ENCODE results near the gene COBL.

The COBL gene

GRCh38 chr7:51256209-51256781, 60.3 kb downstream of the COBL start:
- H3K27ac ChIP-seq (ENCODE audit: low read length): no peak overlapping the region
- H3K9ac ChIP-seq (ENCODE audit: low read length): no peak overlapping the region
- H3K27me3 ChIP-seq (ENCODE audit: control insufficient read depth, insufficient read depth, low read length): no peaks in the 10 kb centered on the region
- no peaks in the 10 kb centered on the region for H3K36me3 ChIP-seq (ENCODE audit: control insufficient read depth, low read depth, low read length)
- H3K4me1 ChIP-seq (ENCODE audit: control insufficient read depth, low read depth, low read length): peaks cover 13% of the 10 kb centered on the region
- no peaks in the 10 kb centered on the region for H3K9me3 ChIP-seq (ENCODE audit: control insufficient read depth, low read depth, low read length)
- H3K4me3 ChIP-seq (ENCODE audit: low read length): no peak overlapping the region

- H3K9me3 ChIP-seq (ENCODE audit: control insufficient read depth, low read depth, low read length): no peaks in the 10 kb centered on the region
- no peak overlapping the region for H3K9ac ChIP-seq (ENCODE audit: low read length)
- no peak overlapping the region for H3K4me3 ChIP-seq (ENCODE audit: low read length)
- peaks cover 13% of the 10 kb centered on the region for H3K4me1 ChIP-seq (ENCODE audit: control insufficient read depth, low read depth, low read length)
- no peaks in the 10 kb centered on the region for H3K27me3 ChIP-seq (ENCODE audit: control insufficient read depth, insufficient read depth, low read length)
- no peak overlapping the region for H3K27ac ChIP-seq (ENCODE audit: low read length)
- H3K36me3 ChIP-seq (ENCODE audit: control insufficient read depth, low read depth, low read length): no peaks in the 10 kb centered on the region
Observed at GRCh38 chr7:51255536-51256208, 60.9 kb downstream of the COBL start.

- Histone ChIP-seq H3K36me3 (ENCODE audit: control insufficient read depth, low read depth, low read length) (no peaks in the 10 kb centered on the region), H3K27me3 (ENCODE audit: control insufficient read depth, insufficient read depth, low read length) (no peaks in the 10 kb centered on the region), H3K4me3 (ENCODE audit: low read length) (no peak overlapping the region), H3K9ac (ENCODE audit: low read length) (no peak overlapping the region), H3K4me1 (ENCODE audit: control insufficient read depth, low read depth, low read length) (peaks cover 13% of the 10 kb centered on the region), H3K9me3 (ENCODE audit: control insufficient read depth, low read depth, low read length) (no peaks in the 10 kb centered on the region), H3K27ac (ENCODE audit: low read length) (no peak overlapping the region)
Observed at GRCh38 chr7:51255036-51255435, 61.6 kb downstream of the COBL start.

- Histone ChIP-seq H3K4me1 (ENCODE audit: control insufficient read depth, low read depth, low read length) (peaks cover 13% of the 10 kb centered on the region), H3K27me3 (ENCODE audit: control insufficient read depth, insufficient read depth, low read length) (no peaks in the 10 kb centered on the region), H3K9me3 (ENCODE audit: control insufficient read depth, low read depth, low read length) (no peaks in the 10 kb centered on the region), H3K27ac (ENCODE audit: low read length) (no peak overlapping the region), H3K36me3 (ENCODE audit: control insufficient read depth, low read depth, low read length) (no peaks in the 10 kb centered on the region), H3K9ac (ENCODE audit: low read length) (no peak overlapping the region), H3K4me3 (ENCODE audit: low read length) (no peak overlapping the region)
Observed at GRCh38 chr7:51253157-51253556, 63.5 kb downstream of the COBL start.

- Histone ChIP-seq H3K9me3 (ENCODE audit: control insufficient read depth, low read depth, low read length) (no peaks in the 10 kb centered on the region), H3K4me1 (ENCODE audit: control insufficient read depth, low read depth, low read length) (peaks cover 10% of the 10 kb centered on the region), H3K27ac (ENCODE audit: low read length) (no peak overlapping the region), H3K9ac (ENCODE audit: low read length) (no peak overlapping the region), H3K4me3 (ENCODE audit: low read length) (no peak overlapping the region), H3K27me3 (ENCODE audit: control insufficient read depth, insufficient read depth, low read length) (no peaks in the 10 kb centered on the region), H3K36me3 (ENCODE audit: control insufficient read depth, low read depth, low read length) (no peaks in the 10 kb centered on the region)
Observed at GRCh38 chr7:51251290-51251689, 65.3 kb downstream of the COBL start.

GRCh38 chr7:51250512-51250911, 66.1 kb downstream of the COBL start:
- H3K27ac ChIP-seq (ENCODE audit: low read length): no peak overlapping the region
- H3K4me3 ChIP-seq (ENCODE audit: low read length): no peak overlapping the region
- no peak overlapping the region for H3K9ac ChIP-seq (ENCODE audit: low read length)
- no peaks in the 10 kb centered on the region for H3K36me3 ChIP-seq (ENCODE audit: control insufficient read depth, low read depth, low read length)
- no peaks in the 10 kb centered on the region for H3K9me3 ChIP-seq (ENCODE audit: control insufficient read depth, low read depth, low read length)
- no peaks in the 10 kb centered on the region for H3K27me3 ChIP-seq (ENCODE audit: control insufficient read depth, insufficient read depth, low read length)
- peaks cover 2% of the 10 kb centered on the region for H3K4me1 ChIP-seq (ENCODE audit: control insufficient read depth, low read depth, low read length)

GRCh38 chr7:51249991-51250390, 66.6 kb downstream of the COBL start:
- Histone ChIP-seq H3K27me3 (ENCODE audit: control insufficient read depth, insufficient read depth, low read length) (no peaks in the 10 kb centered on the region), H3K27ac (ENCODE audit: low read length) (no peak overlapping the region), H3K9me3 (ENCODE audit: control insufficient read depth, low read depth, low read length) (no peaks in the 10 kb centered on the region)

GRCh38 chr7:51249187-51249945, 67.2 kb downstream of the COBL start:
- no peaks in the 10 kb centered on the region for H3K27me3 ChIP-seq (ENCODE audit: control insufficient read depth, insufficient read depth, low read length)
- H3K9ac ChIP-seq (ENCODE audit: low read length): no peak overlapping the region
- no peak overlapping the region for H3K4me3 ChIP-seq (ENCODE audit: low read length)
- no peaks in the 10 kb centered on the region for H3K4me1 ChIP-seq (ENCODE audit: control insufficient read depth, low read depth, low read length)
- no peaks in the 10 kb centered on the region for H3K36me3 ChIP-seq (ENCODE audit: control insufficient read depth, low read depth, low read length)
- no peaks in the 10 kb centered on the region for H3K9me3 ChIP-seq (ENCODE audit: control insufficient read depth, low read depth, low read length)
- no peak overlapping the region for H3K27ac ChIP-seq (ENCODE audit: low read length)

More at GRCh38 chr7:51249991-51250390, 66.6 kb downstream of the COBL start:
- Histone ChIP-seq H3K36me3 (ENCODE audit: control insufficient read depth, low read depth, low read length) (no peaks in the 10 kb centered on the region), H3K4me1 (ENCODE audit: control insufficient read depth, low read depth, low read length) (no peaks in the 10 kb centered on the region), H3K9ac (ENCODE audit: low read length) (no peak overlapping the region), H3K4me3 (ENCODE audit: low read length) (no peak overlapping the region)

GRCh38 chr7:51246258-51247245, 70.1 kb downstream of the COBL start:
- Histone ChIP-seq H3K27me3 (ENCODE audit: control insufficient read depth, insufficient read depth, low read length) (no peaks in the 10 kb centered on the region), H3K27ac (ENCODE audit: low read length) (no peak overlapping the region), H3K9ac (ENCODE audit: low read length) (no peak overlapping the region), H3K9me3 (ENCODE audit: control insufficient read depth, low read depth, low read length) (no peaks in the 10 kb centered on the region), H3K4me1 (ENCODE audit: control insufficient read depth, low read depth, low read length) (no peaks in the 10 kb centered on the region), H3K36me3 (ENCODE audit: control insufficient read depth, low read depth, low read length) (no peaks in the 10 kb centered on the region), H3K4me3 (ENCODE audit: low read length) (no peak overlapping the region)

- Histone ChIP-seq H3K36me3 (ENCODE audit: control insufficient read depth, low read depth, low read length) (no peaks in the 10 kb centered on the region), H3K9ac (ENCODE audit: low read length) (no peak overlapping the region), H3K4me3 (ENCODE audit: low read length) (no peak overlapping the region), H3K4me1 (ENCODE audit: control insufficient read depth, low read depth, low read length) (no peaks in the 10 kb centered on the region), H3K27ac (ENCODE audit: low read length) (no peak overlapping the region), H3K27me3 (ENCODE audit: control insufficient read depth, insufficient read depth, low read length) (no peaks in the 10 kb centered on the region), H3K9me3 (ENCODE audit: control insufficient read depth, low read depth, low read length) (no peaks in the 10 kb centered on the region)
Observed at GRCh38 chr7:51244885-51245284, 71.7 kb downstream of the COBL start.

GRCh38 chr7:51244053-51244452, 72.6 kb downstream of the COBL start:
- no peaks in the 10 kb centered on the region for H3K27me3 ChIP-seq (ENCODE audit: control insufficient read depth, insufficient read depth, low read length)
- H3K27ac ChIP-seq (ENCODE audit: low read length): no peak overlapping the region
- no peaks in the 10 kb centered on the region for H3K4me1 ChIP-seq (ENCODE audit: control insufficient read depth, low read depth, low read length)
- H3K9me3 ChIP-seq (ENCODE audit: control insufficient read depth, low read depth, low read length): no peaks in the 10 kb centered on the region
- H3K36me3 ChIP-seq (ENCODE audit: control insufficient read depth, low read depth, low read length): no peaks in the 10 kb centered on the region
- H3K4me3 ChIP-seq (ENCODE audit: low read length): no peak overlapping the region
- no peak overlapping the region for H3K9ac ChIP-seq (ENCODE audit: low read length)

All from iPS-18a (cell line).